Glomerular endothelial cell (primary cell): ENCODE data around the gene FRMD4A. TPM values are rescaled to one million over a fixed set of nuclear protein-coding genes. Genes with fewer than 3 reads are reported as not detected.
"Not testable (repeated sequence)": the region's sequence is repeated elsewhere in the genome, so short reads cannot be mapped to it uniquely, and the experiment has no call there.

Source experiments
- DNase-seq: peaks from one replicate; pipeline ENCODE4 v3.0.0-alpha.2; 2011; ENCODE audit warnings: low read depth, low spot score; ENCODE audit errors: extremely low read depth
- total RNA-seq: library from RNA; depleted of rRNA; stranded (reverse); fragments of >200 nt; gene quantifications from 2 replicates; pipeline ENCODE4 v1.2.3, GENCODE V29; 2015

Gene FRMD4A
- total RNA-seq, 1 donor from 2014 or later: 162 TPM

DNA sequence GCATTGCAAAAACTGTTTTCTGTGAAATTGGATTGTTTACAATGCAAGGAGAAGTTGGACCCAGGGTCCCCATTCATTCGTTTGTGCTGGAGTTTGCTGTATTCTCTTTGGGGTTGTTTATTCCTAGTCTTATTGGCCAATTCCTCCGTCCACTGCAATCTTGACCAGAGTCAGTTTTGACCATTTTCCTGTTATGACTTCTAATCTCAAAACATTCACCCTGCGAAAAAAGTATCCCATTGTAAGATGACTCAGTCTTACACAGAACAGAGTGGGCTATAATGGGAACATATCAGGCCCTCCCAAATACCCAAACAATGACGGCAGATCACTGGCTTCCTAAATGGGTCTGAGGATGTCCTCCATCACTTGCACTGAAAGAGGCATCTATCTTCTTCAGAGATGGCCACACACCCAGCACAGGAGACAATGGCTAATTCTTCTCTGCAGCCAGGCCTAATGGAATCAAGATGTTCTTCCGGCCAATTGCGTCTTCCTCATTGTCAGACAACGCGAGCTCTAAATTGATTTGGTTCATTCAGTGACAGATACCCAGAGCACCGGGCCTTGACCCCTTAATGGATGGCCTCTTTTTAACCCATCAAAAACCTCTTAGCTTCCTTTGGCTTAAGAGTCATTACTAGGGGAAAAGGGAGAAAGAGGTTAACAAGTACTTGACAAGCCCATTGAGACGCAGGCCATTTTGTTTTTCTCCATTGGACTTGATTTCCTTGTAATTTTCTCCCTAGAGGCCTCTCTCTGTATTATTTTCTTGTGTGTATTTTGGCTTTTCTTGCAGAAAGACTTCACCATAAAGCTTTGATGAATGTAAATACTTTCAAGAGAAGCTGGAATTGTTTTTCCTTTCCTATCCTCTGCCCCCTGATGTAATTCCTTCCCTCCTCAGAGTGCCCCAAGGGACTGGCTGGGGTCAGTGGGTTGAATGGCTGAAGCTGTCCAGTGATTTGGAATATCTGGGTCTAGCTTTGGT lies 614.3 kb downstream of the FRMD4A start:
- no peak for DNase-seq

DNA sequence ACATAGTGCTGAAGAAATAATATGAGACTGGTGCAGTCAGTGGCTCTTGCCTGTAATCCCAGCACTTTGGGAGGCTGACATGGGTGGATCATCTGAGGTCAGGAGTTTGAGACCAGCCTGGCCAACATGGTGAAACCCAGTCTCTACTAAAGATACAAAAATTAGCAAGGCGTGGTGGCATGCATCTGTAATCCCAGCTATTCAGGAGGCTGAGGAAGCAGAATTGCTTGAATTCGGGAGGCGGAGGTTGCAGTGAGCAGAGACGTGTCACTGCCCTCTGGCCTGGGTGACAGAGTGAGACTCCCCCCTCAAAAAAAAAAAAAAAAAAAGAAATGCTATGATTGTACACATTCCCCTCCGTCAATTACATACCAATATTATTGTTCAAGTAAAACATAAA lies 615.1 kb downstream of the FRMD4A start:
- not testable (repeated sequence) for DNase-seq

DNA sequence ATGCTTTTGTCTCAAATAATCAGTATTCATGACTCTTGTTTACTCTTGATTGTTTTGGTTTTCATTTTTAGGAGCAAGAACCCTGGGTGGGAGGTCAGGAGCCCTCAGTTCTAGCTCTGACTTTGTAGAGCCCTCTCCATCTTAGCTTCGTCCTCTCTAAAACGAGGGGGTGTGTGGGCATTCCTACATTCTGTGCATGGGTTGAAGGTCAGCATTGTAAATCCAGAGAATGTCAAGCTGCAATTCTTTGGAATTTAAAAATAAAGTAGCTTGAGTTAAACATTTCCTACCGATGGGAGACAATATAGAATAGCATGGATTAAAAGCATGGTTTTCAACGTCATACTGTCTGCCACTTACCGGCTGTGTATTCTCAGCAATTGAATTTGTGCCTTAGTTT lies 615.6 kb downstream of the FRMD4A start:
- DNase-seq: no peak

DNA sequence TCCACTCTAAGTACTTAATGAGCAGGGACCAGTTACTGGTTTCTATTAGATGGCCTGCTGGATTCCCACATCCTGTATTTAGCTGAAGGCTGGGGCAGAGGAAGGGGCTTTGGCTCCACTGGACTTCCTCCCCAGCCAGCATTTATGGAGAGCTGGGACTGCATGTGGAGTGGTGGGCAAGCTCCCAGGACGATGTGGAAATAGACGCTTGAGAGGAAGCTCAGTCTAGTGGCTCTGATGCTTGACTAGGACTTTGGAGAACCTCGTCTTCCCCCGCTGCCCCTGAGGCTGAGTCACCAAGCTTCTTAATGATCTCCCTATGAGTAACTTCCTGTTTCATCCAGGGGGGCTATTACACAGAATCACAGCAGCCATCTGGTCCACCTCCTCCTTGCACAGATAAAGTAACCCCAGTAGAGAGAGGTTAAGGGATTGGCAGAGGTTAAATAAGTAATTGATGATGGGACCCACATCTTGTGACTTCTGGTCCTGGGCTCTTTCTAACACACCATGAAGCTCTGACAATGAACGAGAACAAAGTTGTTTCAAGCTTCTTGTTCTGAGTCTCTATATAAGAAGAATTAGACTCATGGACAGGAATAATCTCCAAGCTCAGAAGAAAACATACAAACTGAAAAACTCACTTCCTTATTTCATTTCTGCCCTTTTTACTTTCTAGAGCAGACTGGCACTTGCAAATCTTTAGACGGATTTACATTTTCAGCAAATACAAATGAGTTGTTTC lies 617.7 kb downstream of the FRMD4A start:
- peak; percentile 85 for DNase-seq

DNA sequence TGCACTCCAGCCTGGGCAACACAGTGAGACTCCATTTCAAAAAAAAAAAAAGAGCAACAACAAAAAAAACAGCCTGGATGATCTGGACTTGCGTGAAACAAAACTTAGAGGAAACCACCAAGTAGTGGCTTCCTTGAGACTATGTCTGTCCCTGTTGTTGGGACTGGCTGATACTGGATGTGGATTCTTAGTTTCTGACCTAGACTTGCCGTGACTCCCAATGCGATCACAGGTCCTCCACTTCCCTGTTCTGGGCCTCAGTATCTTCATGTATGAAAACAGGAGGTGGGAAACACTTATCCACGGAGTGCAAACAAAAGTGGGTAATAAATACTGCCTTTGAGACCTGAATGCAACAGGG lies 618.3 kb downstream of the FRMD4A start:
- DNase-seq: no peak

DNA sequence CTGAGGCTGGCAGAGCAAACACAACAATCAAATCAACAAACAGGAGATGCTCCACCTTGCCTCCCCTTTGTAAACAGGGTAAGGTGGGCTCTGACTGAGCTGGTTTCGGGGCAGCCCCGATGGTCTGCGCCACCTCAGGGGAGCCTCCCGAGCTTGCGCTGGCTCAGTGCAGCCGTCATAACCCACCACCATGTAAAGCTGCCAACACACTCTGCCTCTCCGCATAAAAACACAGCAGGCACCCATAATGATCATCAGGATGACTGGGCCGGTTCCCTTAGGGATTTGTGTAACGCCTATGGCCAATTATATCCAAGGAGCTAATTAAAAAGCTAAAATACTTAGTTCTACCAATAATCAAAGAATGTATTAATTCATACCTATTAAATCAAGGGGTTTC lies 619.4 kb downstream of the FRMD4A start:
- no peak for DNase-seq

DNA sequence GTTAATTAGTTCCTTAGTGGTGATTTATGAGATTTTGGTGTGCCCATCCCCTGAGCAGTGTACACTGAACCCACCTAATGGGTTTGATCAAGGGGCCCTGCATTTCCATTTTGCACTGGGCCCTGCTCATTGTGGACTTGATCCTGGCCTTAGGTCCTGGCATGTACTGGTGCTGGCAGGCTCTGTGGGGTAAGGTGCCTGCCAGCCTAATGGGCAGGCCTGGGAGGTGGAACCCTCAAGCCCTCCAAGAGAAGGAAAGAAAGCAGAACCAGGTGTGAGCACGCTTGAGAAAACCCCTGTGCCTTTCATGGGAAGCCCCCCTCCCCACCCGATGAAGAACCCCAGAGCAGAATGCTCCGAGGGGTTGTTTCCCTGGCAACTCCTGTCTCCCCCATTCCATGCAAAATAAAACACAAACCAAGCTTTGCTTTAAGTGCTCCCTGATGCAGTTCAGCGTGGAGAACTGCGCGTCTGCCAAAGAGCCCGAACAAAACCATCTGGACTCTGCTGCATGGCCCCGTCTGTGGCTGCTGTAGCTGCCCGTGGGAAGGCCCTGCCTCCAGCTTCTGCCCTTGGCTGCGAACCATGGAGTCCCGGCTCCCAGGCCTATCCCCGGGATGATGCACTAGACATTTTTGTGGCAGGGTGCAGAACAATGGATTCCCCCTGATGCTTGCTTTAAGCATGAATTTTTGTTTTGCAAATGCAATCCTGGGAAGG lies 620.6 kb downstream of the FRMD4A start:
- DNase-seq: no peak

DNA sequence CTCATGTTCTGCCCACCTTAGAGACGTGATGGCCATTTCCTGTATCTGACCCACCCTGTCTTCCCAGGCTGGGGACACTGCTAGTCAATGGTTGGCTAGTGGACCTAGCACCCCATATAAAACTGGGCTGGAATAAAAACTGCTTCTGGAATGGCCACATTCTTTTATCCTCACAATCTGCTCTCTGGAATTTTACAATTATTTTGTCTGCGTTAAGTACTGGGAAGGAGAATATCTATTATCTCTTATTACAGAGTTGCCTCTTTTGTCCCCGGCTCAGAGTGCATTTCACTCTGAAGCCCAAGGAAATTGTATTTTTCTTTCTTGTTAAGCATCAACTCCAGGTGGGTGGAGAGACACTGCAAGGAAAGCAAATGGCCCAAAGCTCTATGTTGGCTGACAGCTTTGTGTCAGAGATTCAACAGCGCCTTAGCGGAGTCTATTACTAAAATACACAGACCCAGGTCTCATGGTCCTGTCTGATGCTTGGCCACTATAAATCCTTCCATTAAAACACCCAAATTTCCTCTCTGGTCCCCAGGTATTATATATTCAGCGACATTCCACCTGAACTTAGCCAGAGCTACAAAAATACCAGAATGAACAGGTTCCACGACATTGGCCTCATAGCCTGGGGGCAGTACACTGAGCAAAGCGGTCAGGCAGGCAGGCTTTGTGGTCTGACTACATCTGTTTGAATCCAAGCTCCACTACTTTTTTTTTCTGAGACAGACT lies 622.3 kb downstream of the FRMD4A start:
- DNase-seq: no peak

DNA sequence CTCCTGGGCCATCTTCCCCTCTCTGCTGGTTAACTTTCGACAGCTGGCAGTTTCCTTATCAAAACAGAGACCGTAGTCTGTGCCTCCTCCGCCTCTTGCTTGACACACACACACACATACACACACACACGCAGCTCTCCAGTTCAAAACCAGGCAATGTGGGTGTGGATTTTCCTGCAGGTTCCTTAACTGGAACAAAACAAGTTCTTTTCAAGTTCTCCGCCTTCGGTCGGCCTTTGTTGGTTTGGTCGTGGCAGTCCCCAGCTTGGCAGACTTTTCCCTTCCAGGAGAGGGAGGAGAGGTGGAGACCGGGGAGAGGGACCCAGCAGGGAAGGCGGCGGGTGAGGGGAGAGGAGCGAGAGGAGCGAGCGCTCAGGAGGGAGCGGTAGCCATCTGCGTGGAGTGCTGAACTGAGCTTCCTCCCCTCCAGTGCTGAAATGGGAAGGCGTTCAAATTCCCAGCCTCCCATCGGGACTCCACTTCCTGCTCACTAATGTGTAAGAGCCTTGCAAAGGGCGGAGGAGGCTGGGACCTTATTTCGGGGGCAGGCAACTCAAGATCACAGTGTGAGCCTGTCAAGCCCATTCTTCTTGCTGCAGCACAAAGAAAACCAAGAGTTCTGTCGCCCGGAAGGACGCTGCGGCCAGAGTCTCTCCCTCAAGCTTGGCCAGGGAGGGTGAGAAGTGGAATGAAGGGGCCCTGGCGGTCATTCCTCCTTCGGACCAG lies 623.4 kb downstream of the FRMD4A start:
- DNase-seq: no peak

DNA sequence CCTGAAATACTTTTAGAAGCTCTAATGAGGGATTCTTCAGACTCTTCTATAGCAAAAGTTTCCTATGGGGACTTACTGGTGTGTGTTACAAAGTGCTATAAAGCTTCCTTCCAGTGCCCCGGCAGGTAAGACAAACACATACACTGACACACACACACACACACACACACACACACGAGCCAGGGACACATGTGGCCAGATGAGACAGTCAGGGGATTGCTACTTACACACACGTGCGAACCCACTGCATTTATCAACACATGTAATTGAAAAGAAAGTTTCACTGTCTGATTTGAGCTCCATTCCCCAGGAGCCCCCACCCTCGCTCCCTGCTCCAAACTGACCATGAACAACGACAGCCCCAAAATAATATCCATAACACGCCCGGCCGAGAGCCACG lies 624.1 kb downstream of the FRMD4A start:
- no peak for DNase-seq

DNA sequence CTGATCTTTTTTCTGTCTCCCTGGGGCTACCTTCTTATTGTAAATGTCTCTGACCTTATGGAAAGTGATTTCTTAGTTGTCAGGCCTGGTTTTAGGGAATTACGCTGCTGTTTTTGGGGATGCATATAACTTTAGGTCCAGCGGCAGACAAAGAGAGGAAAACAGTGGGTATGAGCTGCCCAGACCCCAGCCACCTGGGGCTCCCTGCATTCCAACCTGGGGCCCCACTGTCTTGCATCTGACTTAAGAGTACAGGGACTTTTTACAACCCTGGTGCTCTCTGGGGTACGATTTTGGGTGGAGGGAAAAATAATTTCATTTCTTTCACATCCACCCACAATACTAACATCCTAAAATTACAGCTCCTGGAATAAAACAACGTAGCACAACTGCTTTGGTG lies 624.5 kb downstream of the FRMD4A start:
- no peak for DNase-seq

DNA sequence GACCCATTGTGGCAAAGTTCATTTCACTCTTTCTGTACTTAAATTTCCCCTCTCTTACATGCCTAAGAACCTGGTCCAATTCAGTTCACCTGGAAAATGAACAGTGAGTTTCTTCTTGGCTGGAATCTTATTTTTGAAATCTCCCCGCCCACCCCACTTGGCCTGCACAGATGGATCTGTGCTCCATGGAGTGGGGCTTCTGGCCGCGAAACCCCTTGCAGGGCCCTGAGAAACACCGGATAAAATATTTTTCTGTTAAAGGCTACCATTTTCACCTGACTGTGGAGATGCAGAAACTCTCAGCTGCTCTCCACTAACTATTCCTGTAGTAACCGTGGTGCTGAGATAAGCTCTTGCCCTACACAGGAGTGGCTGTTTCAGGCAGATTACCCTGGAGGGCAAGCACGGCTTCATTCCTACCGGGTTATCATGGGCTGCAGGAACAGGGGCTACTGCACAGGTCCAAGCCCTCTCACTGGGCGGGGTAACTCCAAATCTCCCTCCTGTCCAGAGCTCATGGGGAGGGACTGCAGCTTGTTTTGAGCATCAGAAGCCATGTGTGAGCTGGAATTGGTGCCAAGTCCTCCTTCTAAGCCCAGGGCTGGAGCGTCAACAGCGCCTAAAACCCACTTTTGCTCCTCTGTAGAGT lies 625.1 kb downstream of the FRMD4A start:
- no peak for DNase-seq

DNA sequence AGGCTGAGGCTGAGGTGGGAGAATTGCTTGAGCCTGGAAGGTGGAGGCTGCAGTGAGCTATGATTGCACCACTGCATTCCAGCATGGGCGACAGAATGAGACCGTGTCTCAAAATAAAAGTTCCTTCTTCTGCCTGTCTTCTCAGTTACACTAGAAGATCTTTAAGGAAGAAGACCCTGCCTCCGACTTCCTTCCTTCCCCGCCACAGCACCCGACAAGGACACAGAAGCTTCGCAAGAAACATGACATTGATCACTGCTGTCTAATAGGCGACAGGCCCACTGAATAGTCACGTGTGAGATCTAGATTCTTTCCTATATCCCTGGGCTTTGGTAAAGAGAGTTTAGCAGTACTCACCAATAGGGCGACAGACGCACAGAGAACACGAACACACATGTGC lies 625.8 kb downstream of the FRMD4A start:
- no peak for DNase-seq

DNA sequence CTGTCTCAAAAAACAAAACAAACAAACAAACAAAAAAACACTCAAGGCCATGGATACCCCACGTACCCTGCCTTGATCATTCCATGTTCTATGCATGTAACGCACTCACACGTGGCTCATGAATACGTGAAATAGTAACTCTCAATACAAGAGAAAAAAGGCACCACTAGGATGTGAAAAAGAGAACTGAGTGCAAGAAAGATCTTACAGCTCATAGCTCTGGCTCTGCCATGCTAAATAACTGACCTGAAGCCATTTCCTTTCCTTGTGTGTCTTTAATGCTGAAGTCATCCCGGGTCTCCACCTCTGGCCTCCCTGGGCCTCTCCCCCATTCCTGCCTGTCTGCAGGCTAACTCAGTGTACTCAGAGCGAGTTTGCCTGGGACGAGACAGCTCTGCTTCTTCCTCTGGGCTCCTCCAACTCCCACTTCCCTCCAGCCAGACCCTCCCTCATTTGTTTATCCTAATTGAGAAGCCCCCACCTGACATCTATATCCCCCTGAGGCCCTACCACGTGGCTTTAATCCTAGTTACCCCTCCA lies 626.7 kb downstream of the FRMD4A start:
- DNase-seq: no peak

DNA sequence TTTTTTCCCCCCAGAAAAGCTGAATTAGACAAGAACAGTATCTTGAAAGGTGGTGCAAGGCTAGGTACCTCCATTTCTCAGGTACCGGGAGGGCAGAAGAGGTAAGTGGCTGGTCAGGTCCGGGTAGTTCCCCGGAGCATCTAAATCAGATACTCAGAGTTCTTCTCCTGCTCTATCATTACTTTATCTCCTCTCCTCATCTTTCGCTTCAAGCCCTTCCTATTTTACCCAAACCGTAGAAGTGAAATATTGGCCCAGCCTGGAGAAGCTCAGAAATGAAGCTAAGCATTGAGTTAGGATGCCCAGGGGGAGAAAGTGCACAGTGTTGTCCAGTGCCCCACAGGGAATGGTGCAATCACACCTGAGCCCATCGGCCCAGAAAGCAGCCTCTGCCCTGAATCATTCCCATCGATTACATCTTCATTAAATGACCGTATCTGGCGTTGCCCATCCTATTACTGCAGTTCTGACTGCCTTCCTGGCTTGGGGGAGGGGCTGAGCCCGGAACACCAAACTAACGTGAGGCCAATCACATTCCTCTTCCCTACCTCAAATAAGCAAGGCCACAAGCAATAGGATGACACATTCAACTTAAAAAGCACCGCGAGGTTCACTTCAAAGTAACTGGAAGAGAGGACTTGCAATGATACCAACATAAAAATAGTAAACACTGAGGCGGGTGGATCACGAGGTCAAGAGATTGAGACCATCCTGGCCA lies 627.5 kb downstream of the FRMD4A start:
- DNase-seq: no peak

DNA sequence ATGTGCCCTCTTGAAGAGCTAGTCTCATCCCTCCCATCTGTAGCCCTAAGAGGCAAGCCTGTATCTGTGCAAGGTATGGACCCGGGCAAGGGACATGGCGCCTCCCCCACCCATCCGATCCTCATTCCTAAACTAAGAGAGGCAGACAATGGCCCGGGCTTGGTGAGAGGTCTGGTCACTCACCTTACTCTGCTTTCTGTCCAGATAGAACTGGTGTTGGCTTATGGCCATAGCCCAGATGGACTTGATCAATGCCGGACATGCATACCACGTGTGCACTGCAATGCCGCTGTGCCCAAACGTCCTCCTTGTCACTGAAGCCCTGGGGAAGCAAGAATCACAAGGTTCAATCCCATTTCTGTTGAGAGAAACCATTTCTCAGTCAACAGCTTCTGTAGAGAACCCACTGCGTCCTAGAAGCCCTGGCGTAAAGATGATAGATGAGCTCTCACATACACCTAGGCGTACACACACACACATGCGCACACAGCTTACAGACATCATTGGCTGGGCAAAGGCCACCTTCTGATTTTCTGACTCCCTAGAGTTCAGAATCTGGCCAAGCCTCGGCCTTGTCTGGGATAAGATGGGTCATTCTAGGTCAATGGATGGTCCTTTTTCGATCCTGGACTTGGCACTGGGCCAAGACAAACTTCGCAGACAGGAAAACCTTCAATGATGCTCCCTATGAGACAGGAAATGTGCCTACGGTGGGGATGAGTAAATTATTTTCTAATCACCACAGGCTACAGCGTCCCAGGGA lies 629.4 kb downstream of the FRMD4A start:
- no peak for DNase-seq

DNA sequence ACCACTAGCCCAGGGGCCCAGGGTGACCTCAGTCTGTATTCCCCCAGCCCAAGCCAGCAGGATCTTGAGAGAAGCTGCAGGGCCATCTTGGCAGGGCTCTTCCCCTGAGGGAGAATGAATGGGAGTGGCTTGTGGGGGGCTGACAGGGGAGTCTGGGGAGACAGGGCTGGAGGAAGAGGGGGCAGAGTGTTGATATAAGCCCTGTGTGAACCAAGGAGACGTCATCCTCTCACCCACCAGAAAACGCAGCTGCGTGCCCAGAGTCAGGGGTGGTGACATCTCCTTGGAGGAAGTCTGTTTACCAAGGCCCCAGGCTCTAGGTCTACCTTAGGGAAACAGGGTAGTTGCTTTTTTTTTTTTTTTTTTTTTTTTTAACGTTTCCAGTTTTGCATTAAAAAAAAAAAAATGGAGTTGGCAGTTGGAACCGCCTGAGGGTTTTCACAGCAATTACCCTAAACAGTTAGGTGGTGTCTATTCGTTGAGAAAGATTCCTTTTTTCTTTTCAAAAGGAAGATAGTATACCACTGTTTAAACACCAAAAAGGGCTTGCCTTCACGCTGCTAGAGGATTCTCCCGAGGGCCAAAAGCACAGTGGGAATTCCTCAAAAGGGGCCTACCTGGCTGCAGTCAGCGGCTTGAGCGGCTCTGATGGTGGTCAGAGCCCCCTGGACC lies 630.1 kb downstream of the FRMD4A start:
- DNase-seq: no peak
